Neural progenitor cell (in vitro differentiated cells): ENCODE data around the gene HS3ST5.

Source experiments
- EZH2 ChIP-seq: fragments of 200-600 bp; sonication (generic); IDR thresholded peaks from 2 replicates; pipeline ENCODE4 v1.6.1; 2017; ENCODE audit warnings: antibody characterized with exemption, mild to moderate bottlenecking, moderate library complexity
- TF ChIP-seq, protein P1 (sequence below): fragments of 200-600 bp; sonication (generic); IDR thresholded peaks from 2 replicates; pipeline ENCODE4 v1.5.1; 2017; ENCODE audit warnings: antibody characterized with exemption, mild to moderate bottlenecking

DNA sequence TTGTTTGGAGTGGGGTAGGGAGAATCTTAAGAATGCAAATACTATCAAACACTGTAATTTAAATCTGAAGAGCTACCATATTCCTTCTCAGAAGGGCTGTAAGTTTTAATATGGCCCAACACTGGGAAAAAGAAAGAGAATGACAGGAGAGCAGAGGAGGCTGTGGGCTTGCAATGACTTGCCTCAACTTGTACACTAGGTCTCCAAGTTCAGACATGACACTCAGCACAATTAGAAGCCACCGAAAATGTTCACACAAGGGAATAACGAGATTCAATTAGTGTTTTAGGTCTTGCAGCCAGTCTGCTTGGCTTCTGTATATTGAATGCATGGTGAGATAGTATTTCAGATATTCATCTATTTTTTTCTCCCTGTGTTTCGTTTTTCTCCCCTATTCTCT is 89.4 kb downstream of the HS3ST5 start:
- no peak for TF ChIP-seq EZH2
- TF ChIP-seq, protein P1, sequence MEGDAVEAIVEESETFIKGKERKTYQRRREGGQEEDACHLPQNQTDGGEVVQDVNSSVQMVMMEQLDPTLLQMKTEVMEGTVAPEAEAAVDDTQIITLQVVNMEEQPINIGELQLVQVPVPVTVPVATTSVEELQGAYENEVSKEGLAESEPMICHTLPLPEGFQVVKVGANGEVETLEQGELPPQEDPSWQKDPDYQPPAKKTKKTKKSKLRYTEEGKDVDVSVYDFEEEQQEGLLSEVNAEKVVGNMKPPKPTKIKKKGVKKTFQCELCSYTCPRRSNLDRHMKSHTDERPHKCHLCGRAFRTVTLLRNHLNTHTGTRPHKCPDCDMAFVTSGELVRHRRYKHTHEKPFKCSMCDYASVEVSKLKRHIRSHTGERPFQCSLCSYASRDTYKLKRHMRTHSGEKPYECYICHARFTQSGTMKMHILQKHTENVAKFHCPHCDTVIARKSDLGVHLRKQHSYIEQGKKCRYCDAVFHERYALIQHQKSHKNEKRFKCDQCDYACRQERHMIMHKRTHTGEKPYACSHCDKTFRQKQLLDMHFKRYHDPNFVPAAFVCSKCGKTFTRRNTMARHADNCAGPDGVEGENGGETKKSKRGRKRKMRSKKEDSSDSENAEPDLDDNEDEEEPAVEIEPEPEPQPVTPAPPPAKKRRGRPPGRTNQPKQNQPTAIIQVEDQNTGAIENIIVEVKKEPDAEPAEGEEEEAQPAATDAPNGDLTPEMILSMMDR, result no peak
